ENCODE results near the gene SOX3. TPM values are rescaled to one million over a fixed set of nuclear protein-coding genes. Genes with fewer than 3 reads are reported as not detected.

The SOX3 gene
- total and polyA plus RNA-seq, 10 donors, result 0.68 TPM; not detected in 9

DNA sequence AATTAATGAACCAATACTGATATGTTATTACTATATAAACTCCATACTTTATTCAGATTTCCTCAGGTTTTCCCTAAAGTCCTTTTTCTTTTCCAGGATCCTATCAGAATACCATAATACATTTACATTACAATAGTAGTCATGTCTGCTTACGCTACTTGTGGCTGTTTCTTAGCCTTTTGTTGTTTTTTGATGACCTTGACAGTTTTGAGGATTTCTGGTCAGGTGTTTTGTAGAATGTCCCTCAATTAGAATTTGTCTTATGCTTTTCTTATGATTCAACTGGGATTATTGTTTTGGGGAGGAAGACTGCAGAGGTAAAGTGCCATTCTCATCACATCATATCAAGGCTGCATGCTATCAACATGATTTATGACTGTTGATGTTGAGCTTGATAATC is 9.1 kb downstream of the SOX3 start:
- intact Hi-C loops (cut with DNase I; ENCODE audit: low total_unique reads), result no loop called here
- DNase-seq, result no peak
- Histone ChIP-seq H3K27me3 (replicated peaks in 1 of 7) (peaks cover 0 to 36% (median 9%) of the 10 kb centered on the region in 7 donors), H3K4me1 (no peaks in the 10 kb centered on the region), H3K4me3 (no peak overlapping the region), H3K36me3 (no peaks in the 10 kb centered on the region), H3K27ac (no peak overlapping the region), H3K9me3 (no peaks in the 10 kb centered on the region)
- TF ChIP-seq POLR2AphosphoS5 (IDR thresholded peaks at IDR 0.05), result no peak
- TF ChIP-seq, protein P1, sequence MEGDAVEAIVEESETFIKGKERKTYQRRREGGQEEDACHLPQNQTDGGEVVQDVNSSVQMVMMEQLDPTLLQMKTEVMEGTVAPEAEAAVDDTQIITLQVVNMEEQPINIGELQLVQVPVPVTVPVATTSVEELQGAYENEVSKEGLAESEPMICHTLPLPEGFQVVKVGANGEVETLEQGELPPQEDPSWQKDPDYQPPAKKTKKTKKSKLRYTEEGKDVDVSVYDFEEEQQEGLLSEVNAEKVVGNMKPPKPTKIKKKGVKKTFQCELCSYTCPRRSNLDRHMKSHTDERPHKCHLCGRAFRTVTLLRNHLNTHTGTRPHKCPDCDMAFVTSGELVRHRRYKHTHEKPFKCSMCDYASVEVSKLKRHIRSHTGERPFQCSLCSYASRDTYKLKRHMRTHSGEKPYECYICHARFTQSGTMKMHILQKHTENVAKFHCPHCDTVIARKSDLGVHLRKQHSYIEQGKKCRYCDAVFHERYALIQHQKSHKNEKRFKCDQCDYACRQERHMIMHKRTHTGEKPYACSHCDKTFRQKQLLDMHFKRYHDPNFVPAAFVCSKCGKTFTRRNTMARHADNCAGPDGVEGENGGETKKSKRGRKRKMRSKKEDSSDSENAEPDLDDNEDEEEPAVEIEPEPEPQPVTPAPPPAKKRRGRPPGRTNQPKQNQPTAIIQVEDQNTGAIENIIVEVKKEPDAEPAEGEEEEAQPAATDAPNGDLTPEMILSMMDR (IDR thresholded peaks at IDR 0.05 in 8 of 11, conservative IDR thresholded peaks at IDR 0.05 in 3 of 11), result no peak
- no peak for TF ChIP-seq POLR2A (IDR thresholded peaks at IDR 0.05)
- WGBS, 5 donors, result 79 to 92% (median 88%) methylated on average over 1 of the region's 1 CpG

DNA sequence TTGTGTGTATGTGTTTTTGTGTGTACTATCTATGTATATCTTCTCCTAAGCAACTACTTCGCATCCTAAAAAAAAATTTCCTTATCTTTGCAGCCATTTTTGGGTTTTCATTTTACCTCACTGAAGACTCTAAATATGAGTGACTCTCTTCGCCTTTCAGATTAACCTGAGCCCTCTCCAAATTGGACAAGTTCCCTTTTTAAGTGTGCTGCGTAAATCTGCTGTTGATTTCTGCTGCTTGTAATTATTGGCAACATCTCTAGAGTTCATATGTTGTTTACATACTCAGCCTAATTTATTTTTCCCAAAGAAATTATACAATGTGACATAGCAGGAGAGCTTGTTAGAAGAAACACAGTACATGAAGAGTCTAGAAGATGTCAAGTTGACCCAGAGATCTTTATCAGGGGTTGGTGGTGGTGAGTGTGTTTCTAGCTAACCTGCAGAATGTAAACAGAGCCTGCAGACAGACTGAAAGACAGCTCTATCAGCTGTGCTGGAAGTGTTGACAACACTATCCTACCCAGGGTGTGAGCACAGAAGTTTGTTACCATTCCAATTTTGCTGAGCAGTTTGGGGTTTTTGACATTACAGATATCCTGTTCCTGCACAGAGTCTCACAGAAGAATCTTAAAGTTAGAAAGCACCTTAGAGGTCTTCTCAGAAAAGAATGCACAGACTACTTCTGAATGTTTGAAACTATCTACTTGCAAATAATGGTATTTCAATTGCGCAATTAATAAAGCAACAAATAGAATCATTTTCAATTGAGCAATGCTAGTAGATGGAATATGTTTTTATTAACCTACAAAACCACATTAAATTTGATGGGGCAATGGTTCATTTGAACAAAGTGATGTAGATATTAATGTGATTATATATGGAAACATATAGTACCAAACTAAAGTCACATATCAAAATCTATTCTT is 12.5 kb downstream of the SOX3 start:
- H3K4me1 ChIP-seq, result no peaks in the 10 kb centered on the region
- WGBS, 5 donors, result 69 to 89% (median 84%) methylated on average over 4 of the region's 4 CpGs
- H3K9me3 ChIP-seq, result no peaks in the 10 kb centered on the region
- TF ChIP-seq POLR2AphosphoS5 (IDR thresholded peaks at IDR 0.05), result no peak
- no peak for TF ChIP-seq POLR2A (IDR thresholded peaks at IDR 0.05)
- TF ChIP-seq, protein P1 (IDR thresholded peaks at IDR 0.05 in 8 of 11, conservative IDR thresholded peaks at IDR 0.05 in 3 of 11), result no peak
- no peak for DNase-seq
- no peaks in the 10 kb centered on the region for H3K36me3 ChIP-seq
- no peak overlapping the region for H3K4me3 ChIP-seq
- H3K27me3 ChIP-seq (replicated peaks in 1 of 7), result peaks cover 0 to 6% (median 0%) of the 10 kb centered on the region in 7 donors
- no peak overlapping the region for H3K27ac ChIP-seq
- intact Hi-C loops (cut with DNase I; ENCODE audit: low total_unique reads), result no loop called here

DNA sequence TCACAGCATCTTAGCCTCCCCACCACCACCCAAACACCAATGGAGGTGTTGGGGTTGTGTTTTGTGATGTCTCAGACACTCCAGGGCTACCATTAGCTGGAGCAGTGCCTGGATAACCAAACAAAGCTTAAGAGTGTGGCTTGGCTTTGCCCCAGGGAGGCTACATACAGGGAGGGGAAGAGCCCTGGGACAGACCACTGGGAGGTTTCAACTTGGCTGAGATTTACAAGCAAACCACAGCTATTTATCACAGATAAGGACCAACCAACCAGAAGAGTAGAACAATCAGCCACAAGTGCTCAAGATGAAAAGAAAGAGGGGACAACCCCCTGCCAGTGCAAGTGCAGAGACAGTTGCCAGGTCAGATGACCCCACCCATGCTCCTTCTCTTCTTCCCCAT is 24.1 kb downstream of the SOX3 start:
- no peak overlapping the region for H3K27ac ChIP-seq
- H3K9me3 ChIP-seq, result peaks cover 0 to 8% (median 0%) of the 10 kb centered on the region in 8 donors
- no peaks in the 10 kb centered on the region for H3K4me1 ChIP-seq
- H3K36me3 ChIP-seq, result no peaks in the 10 kb centered on the region
- H3K27me3 ChIP-seq (replicated peaks in 1 of 7), result no peaks in the 10 kb centered on the region
- intact Hi-C loops (cut with DNase I; ENCODE audit: low total_unique reads), result no loop called here
- TF ChIP-seq POLR2AphosphoS5 (IDR thresholded peaks at IDR 0.05), result no peak
- TF ChIP-seq, protein P1 (IDR thresholded peaks at IDR 0.05 in 8 of 11, conservative IDR thresholded peaks at IDR 0.05 in 3 of 11), result no peak
- TF ChIP-seq POLR2A (IDR thresholded peaks at IDR 0.05), result no peak
- H3K4me3 ChIP-seq, result no peak overlapping the region
- DNase-seq, result no peak

DNA sequence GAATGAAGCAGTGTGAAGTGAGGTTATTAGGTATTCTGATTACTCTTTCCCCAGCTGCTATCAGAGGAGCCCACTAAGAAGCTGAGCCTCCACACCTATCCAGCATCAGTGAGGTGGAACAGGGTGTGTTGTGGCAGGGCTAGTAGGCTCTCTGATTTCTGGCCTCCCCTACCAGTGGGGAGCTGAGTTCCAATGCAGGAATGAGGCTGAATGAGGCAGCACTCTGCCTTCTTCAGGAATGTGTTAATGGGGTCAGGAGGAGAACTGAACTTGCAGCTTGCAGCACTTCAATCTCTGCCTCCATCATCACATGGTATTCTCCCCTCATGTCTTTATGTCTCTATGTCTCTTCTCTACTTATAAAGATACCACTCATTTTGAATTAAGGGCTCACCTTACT is 26.9 kb downstream of the SOX3 start:
- no peaks in the 10 kb centered on the region for H3K36me3 ChIP-seq
- intact Hi-C loops (cut with DNase I; ENCODE audit: low total_unique reads), result no loop called here
- no peaks in the 10 kb centered on the region for H3K4me1 ChIP-seq
- no peak overlapping the region for H3K27ac ChIP-seq
- peaks cover 2 to 29% (median 17%) of the 10 kb centered on the region in 8 donors for H3K9me3 ChIP-seq
- H3K4me3 ChIP-seq, result no peak overlapping the region
- DNase-seq, result no peak
- H3K27me3 ChIP-seq (replicated peaks in 1 of 7), result no peaks in the 10 kb centered on the region
- no peak for TF ChIP-seq POLR2AphosphoS5 (IDR thresholded peaks at IDR 0.05)
- no peak for TF ChIP-seq POLR2A (IDR thresholded peaks at IDR 0.05)
- TF ChIP-seq, protein P1 (IDR thresholded peaks at IDR 0.05 in 8 of 11, conservative IDR thresholded peaks at IDR 0.05 in 3 of 11), result no peak
